Measurements from ENCODE around the gene KCNAB1.

The KCNAB1 gene

GRCh38 chr3:156258301-156258700 is 137.9 kb downstream of the KCNAB1 start:
- Histone ChIP-seq H3K27me3 (ENCODE audit: insufficient read depth, insufficient read length) (no peaks in the 10 kb centered on the region), H3K4me1 (ENCODE audit: insufficient read depth, insufficient read length) (no peaks in the 10 kb centered on the region), H3K4me3 (ENCODE audit: insufficient read length, low read depth) (no peak overlapping the region), H3K36me3 (ENCODE audit: insufficient read depth, insufficient read length, low read length) (no peaks in the 10 kb centered on the region), H3K9ac (ENCODE audit: insufficient read length, low read depth) (no peak overlapping the region), H3K9me3 (ENCODE audit: insufficient read depth, low read length) (no peaks in the 10 kb centered on the region)
- TF ChIP-seq YY1 (IDR thresholded peaks at IDR 0.05; ENCODE audit: insufficient read depth, insufficient read length) (no peak), ZNF274 (IDR thresholded peaks at IDR 0.05; ENCODE audit: low read depth, low read length) (no peak), SUZ12 (IDR thresholded peaks at IDR 0.05; ENCODE audit: extremely low read depth, insufficient read depth, insufficient read length) (no peak)
- no peak for DNase-seq (ENCODE audit: low read depth, low spot score)

DNA sequence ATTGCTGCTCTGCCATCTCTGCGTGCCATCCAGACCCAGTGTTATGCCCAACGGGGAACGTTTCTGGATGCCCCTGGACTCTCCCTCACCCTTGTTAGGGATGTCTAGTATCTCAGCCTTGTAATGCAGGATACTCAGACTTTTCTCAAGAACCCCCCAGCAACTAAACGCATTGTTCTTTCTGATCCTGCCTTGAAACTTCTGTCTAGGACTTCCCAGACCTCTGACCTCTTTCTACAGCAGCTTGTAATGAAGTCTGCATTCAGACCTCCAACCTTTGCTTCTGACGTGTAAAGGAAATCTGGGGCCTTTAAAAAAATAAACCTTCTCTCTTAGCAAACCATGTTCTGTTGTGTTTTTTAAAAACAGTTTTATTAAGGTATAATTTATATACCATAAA is 139.5 kb downstream of the KCNAB1 start:
- H3K9ac ChIP-seq (ENCODE audit: insufficient read length, low read depth): no peak overlapping the region
- no peak for TF ChIP-seq SUZ12 (IDR thresholded peaks at IDR 0.05; ENCODE audit: extremely low read depth, insufficient read depth, insufficient read length)
- TF ChIP-seq YY1 (IDR thresholded peaks at IDR 0.05; ENCODE audit: insufficient read depth, insufficient read length): no peak
- TF ChIP-seq ZNF274 (IDR thresholded peaks at IDR 0.05; ENCODE audit: low read depth, low read length): no peak
- no peaks in the 10 kb centered on the region for H3K4me1 ChIP-seq (ENCODE audit: insufficient read depth, insufficient read length)
- no peaks in the 10 kb centered on the region for H3K36me3 ChIP-seq (ENCODE audit: insufficient read depth, insufficient read length, low read length)
- DNase-seq (ENCODE audit: low read depth, low spot score): no peak
- no peaks in the 10 kb centered on the region for H3K27me3 ChIP-seq (ENCODE audit: insufficient read depth, insufficient read length)
- H3K9me3 ChIP-seq (ENCODE audit: insufficient read depth, low read length): no peaks in the 10 kb centered on the region
- no peak overlapping the region for H3K4me3 ChIP-seq (ENCODE audit: insufficient read length, low read depth)

- Histone ChIP-seq H3K4me3 (ENCODE audit: insufficient read length, low read depth) (no peak overlapping the region), H3K4me1 (ENCODE audit: insufficient read depth, insufficient read length) (no peaks in the 10 kb centered on the region), H3K27me3 (ENCODE audit: insufficient read depth, insufficient read length) (no peaks in the 10 kb centered on the region), H3K9ac (ENCODE audit: insufficient read length, low read depth) (no peak overlapping the region), H3K36me3 (ENCODE audit: insufficient read depth, insufficient read length, low read length) (no peaks in the 10 kb centered on the region), H3K9me3 (ENCODE audit: insufficient read depth, low read length) (no peaks in the 10 kb centered on the region)
- no peak for TF ChIP-seq SUZ12 (IDR thresholded peaks at IDR 0.05; ENCODE audit: extremely low read depth, insufficient read depth, insufficient read length)
- no peak for TF ChIP-seq ZNF274 (IDR thresholded peaks at IDR 0.05; ENCODE audit: low read depth, low read length)
- no peak for TF ChIP-seq YY1 (IDR thresholded peaks at IDR 0.05; ENCODE audit: insufficient read depth, insufficient read length)
- no peak for DNase-seq (ENCODE audit: low read depth, low spot score)
Measured at GRCh38 chr3:156260331-156260730, 140.0 kb downstream of the KCNAB1 start.

GRCh38 chr3:156264771-156265170 is 144.4 kb downstream of the KCNAB1 start:
- no peak for DNase-seq (ENCODE audit: low read depth, low spot score)
- TF ChIP-seq ZNF274 (IDR thresholded peaks at IDR 0.05; ENCODE audit: low read depth, low read length) (no peak), SUZ12 (IDR thresholded peaks at IDR 0.05; ENCODE audit: extremely low read depth, insufficient read depth, insufficient read length) (no peak), YY1 (IDR thresholded peaks at IDR 0.05; ENCODE audit: insufficient read depth, insufficient read length) (no peak)
- no peaks in the 10 kb centered on the region for H3K9me3 ChIP-seq (ENCODE audit: insufficient read depth, low read length)

GRCh38 chr3:156271508-156271907 is 151.1 kb downstream of the KCNAB1 start:
- no peaks in the 10 kb centered on the region for H3K27me3 ChIP-seq (ENCODE audit: insufficient read depth, insufficient read length)

More at GRCh38 chr3:156264771-156265170, 144.4 kb downstream of the KCNAB1 start:
- Histone ChIP-seq H3K36me3 (ENCODE audit: insufficient read depth, insufficient read length, low read length) (no peaks in the 10 kb centered on the region), H3K9ac (ENCODE audit: insufficient read length, low read depth) (no peak overlapping the region), H3K27me3 (ENCODE audit: insufficient read depth, insufficient read length) (no peaks in the 10 kb centered on the region), H3K4me1 (ENCODE audit: insufficient read depth, insufficient read length) (no peaks in the 10 kb centered on the region), H3K4me3 (ENCODE audit: insufficient read length, low read depth) (no peak overlapping the region)

GRCh38 chr3:156271995-156272719 is 151.8 kb downstream of the KCNAB1 start:
- Histone ChIP-seq H3K9ac (ENCODE audit: insufficient read length, low read depth) (no peak overlapping the region), H3K36me3 (ENCODE audit: insufficient read depth, insufficient read length, low read length) (no peaks in the 10 kb centered on the region)
- TF ChIP-seq SUZ12 (IDR thresholded peaks at IDR 0.05; ENCODE audit: extremely low read depth, insufficient read depth, insufficient read length) (no peak), YY1 (IDR thresholded peaks at IDR 0.05; ENCODE audit: insufficient read depth, insufficient read length) (no peak), ZNF274 (IDR thresholded peaks at IDR 0.05; ENCODE audit: low read depth, low read length) (no peak)

More at GRCh38 chr3:156271508-156271907, 151.1 kb downstream of the KCNAB1 start:
- Histone ChIP-seq H3K36me3 (ENCODE audit: insufficient read depth, insufficient read length, low read length) (no peaks in the 10 kb centered on the region), H3K9ac (ENCODE audit: insufficient read length, low read depth) (no peak overlapping the region), H3K4me1 (ENCODE audit: insufficient read depth, insufficient read length) (no peaks in the 10 kb centered on the region), H3K4me3 (ENCODE audit: insufficient read length, low read depth) (no peak overlapping the region), H3K9me3 (ENCODE audit: insufficient read depth, low read length) (no peaks in the 10 kb centered on the region)
- TF ChIP-seq SUZ12 (IDR thresholded peaks at IDR 0.05; ENCODE audit: extremely low read depth, insufficient read depth, insufficient read length): no peak
- TF ChIP-seq YY1 (IDR thresholded peaks at IDR 0.05; ENCODE audit: insufficient read depth, insufficient read length): no peak
- TF ChIP-seq ZNF274 (IDR thresholded peaks at IDR 0.05; ENCODE audit: low read depth, low read length): no peak
- DNase-seq (ENCODE audit: low read depth, low spot score): no peak

GRCh38 chr3:156273111-156273694 is 152.8 kb downstream of the KCNAB1 start:
- Histone ChIP-seq H3K27me3 (ENCODE audit: insufficient read depth, insufficient read length) (no peaks in the 10 kb centered on the region), H3K36me3 (ENCODE audit: insufficient read depth, insufficient read length, low read length) (no peaks in the 10 kb centered on the region), H3K9me3 (ENCODE audit: insufficient read depth, low read length) (no peaks in the 10 kb centered on the region), H3K9ac (ENCODE audit: insufficient read length, low read depth) (no peak overlapping the region), H3K4me1 (ENCODE audit: insufficient read depth, insufficient read length) (no peaks in the 10 kb centered on the region), H3K4me3 (ENCODE audit: insufficient read length, low read depth) (no peak overlapping the region)
- TF ChIP-seq ZNF274 (IDR thresholded peaks at IDR 0.05; ENCODE audit: low read depth, low read length): no peak
- no peak for TF ChIP-seq YY1 (IDR thresholded peaks at IDR 0.05; ENCODE audit: insufficient read depth, insufficient read length)
- TF ChIP-seq SUZ12 (IDR thresholded peaks at IDR 0.05; ENCODE audit: extremely low read depth, insufficient read depth, insufficient read length): no peak
- DNase-seq (ENCODE audit: low read depth, low spot score): no peak

More at GRCh38 chr3:156271995-156272719, 151.8 kb downstream of the KCNAB1 start:
- no peaks in the 10 kb centered on the region for H3K4me1 ChIP-seq (ENCODE audit: insufficient read depth, insufficient read length)
- H3K27me3 ChIP-seq (ENCODE audit: insufficient read depth, insufficient read length): no peaks in the 10 kb centered on the region
- no peaks in the 10 kb centered on the region for H3K9me3 ChIP-seq (ENCODE audit: insufficient read depth, low read length)
- DNase-seq (ENCODE audit: low read depth, low spot score): no peak
- H3K4me3 ChIP-seq (ENCODE audit: insufficient read length, low read depth): no peak overlapping the region

All from NT2/D1 (cell line).